Measurements from ENCODE around the gene AOX1.

- TF ChIP-seq CTCF (IDR thresholded peaks at IDR 0.05; ENCODE audit: low read length) (no peak), EZH2 (IDR thresholded peaks at IDR 0.05; ENCODE audit: borderline replicate concordance, low read length) (no peak)
Observed at GRCh38 chr2:200634231-200634964, 48.6 kb downstream of the AOX1 start.

Measured in OCI-LY1 (cell line).